Sigmoid colon (tissue), 7 donors: ENCODE data around the gene UPK1A. TPM values are rescaled to one million over a fixed set of nuclear protein-coding genes. Genes with fewer than 3 reads are reported as not detected.

Experiments
- DNase-seq: peaks from one replicate; pipeline ENCODE4 v3.0.0-alpha.2; 2019
- H3K27ac ChIP-seq, 4 donors: fragments of 200-600 bp; sonication (generic); one replicate each; pipeline ENCODE4 v1.5.1; 2016 to 2019; ENCODE audit warnings: mild to moderate bottlenecking in 1 of 4
- H3K27me3 ChIP-seq, 3 donors: fragments of 200-600 bp; sonication (generic); one replicate each; pipeline ENCODE4 v1.5.1; 2019; ENCODE audit warnings: mild to moderate bottlenecking in 1 of 3
- H3K36me3 ChIP-seq, 4 donors: fragments of 200-600 bp; sonication (generic); one replicate each; pipeline ENCODE4 v1.5.1; 2016 to 2019
- H3K4me1 ChIP-seq, 4 donors: fragments of 200-600 bp; sonication (generic); one replicate each; pipeline ENCODE4 v1.5.1; 2017 to 2019
- H3K4me3 ChIP-seq, 4 donors: fragments of 200-600 bp; sonication (generic); one replicate each; pipeline ENCODE4 v1.5.1; 2017 to 2019; ENCODE audit warnings: mild to moderate bottlenecking in 2 of 4, moderate library complexity in 1 of 4
- H3K9me3 ChIP-seq, 4 donors: fragments of 200-600 bp in 3 of 4; sonication (generic) in 3 of 4; one replicate each; pipeline versions ENCODE4 v1.5.1 to v1.6.1; 2013 to 2019
- EP300 ChIP-seq, 4 donors: sonication (generic); formaldehyde crosslinking; IDR thresholded peaks; one replicate each; pipeline ENCODE4 v1.6.1; 2017; ENCODE audit warnings: antibody characterized with exemption in 4 of 4
- POLR2A ChIP-seq, 2 donors: fragments of 450-650 bp; IDR thresholded peaks; one replicate each; pipeline ENCODE4 v1.6.1; 2016; ENCODE audit warnings: antibody characterized with exemption in 2 of 2, mild to moderate bottlenecking in 2 of 2, moderate library complexity in 2 of 2
- POLR2AphosphoS5 ChIP-seq, 4 donors: sonication (generic); formaldehyde crosslinking; IDR thresholded peaks; one replicate each; pipeline ENCODE4 v1.6.1; 2017; ENCODE audit warnings: antibody characterized with exemption in 4 of 4
- WGBS, 2 donors: extraction: QIAGEN DNeasy Blood & Tissue Kit; methylation state at CpG; one replicate each; pipeline ENCODE4 v1.1.7; 2013; 5-methylcytosine and 5-hydroxymethylcytosine counted together
- intact Hi-C: fragments of 100-400 bp; cut with DNase I; formaldehyde crosslinking; loops from one replicate; pipeline ENCODE4 v1.15.1; 2023
- polyA plus RNA-seq, 3 donors: library from polyadenylated mRNA; stranded (reverse); fragments of 200-250 nt; gene quantifications; one replicate each; pipeline ENCODE4 v1.2.3, GENCODE V29; 2013
- total RNA-seq, 4 donors: library from RNA; depleted of rRNA; stranded (reverse); fragments of >200 nt; gene quantifications; one replicate each; pipeline ENCODE4 v1.1.0, GENCODE V29; 2016
- TF ChIP-seq, protein P1 (sequence below), 4 experiments: fragments of 450-650 bp in 3 of 4; fragments of 200-600 bp in 1 of 4; IDR thresholded peaks; one replicate each; pipeline ENCODE4 v1.5.1; 2016 to 2019; ENCODE audit warnings: antibody characterized with exemption in 4 of 4, mild to moderate bottlenecking in 3 of 4, moderate library complexity in 2 of 4
- donor health status: healthy with polysubstance abuse.
- donor health status: Bipolar disorder and iron deficiency.
- donor health status: healthy.

Gene UPK1A
- total RNA-seq (under 1 TPM in 1 of 4 donors, not detected in 3; 0.55 TPM), polyA plus RNA-seq (not detected)

DNA sequence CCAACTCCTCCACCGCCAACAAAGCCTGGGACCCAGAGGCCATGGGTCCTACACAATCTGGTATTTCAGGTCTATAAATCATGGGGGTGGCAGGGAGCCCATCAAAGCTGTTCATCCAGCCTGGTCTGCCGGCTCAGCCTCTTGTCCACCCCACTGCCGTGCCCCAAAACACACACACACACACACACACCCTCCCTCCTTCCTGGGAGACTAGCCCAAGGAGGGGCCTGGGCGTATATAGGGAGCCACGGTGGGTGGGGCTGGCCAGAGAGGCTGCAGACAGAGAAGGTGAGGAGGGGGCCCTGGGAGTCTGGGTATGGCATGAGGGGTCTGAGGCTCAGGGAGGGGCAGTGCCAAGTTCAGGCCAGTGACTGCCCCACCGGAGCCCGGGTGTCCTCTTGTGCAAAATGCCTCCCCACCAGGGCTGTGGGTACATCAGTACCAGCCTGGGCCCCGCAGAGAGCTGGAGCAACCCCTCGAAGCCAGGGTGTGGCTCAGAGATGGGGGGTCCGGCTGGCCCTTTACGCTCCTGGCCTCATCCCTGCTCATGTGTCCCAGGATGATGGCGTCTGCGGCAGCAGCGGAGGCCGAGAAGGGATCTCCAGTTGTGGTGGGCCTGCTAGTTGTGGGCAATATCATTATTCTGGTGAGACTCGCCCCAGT, at the start of gene UPK1A:
Gene UPK1A (plus strand): TSS at position 267 of the 663 bp plus-strand sequence. CDS start 296 bp downstream, at position 563.
- H3K36me3 ChIP-seq, result peaks cover 0 to 48% (median 5%) of the 10 kb centered on the region in 4 donors
- H3K4me3 ChIP-seq, result no peak within 1 kb of the TSS
- TF ChIP-seq EP300 (IDR thresholded peaks at IDR 0.05) (no peak), POLR2AphosphoS5 (IDR thresholded peaks at IDR 0.05) (no peak), POLR2A (IDR thresholded peaks at IDR 0.05) (no peak)
- TF ChIP-seq, protein P1, sequence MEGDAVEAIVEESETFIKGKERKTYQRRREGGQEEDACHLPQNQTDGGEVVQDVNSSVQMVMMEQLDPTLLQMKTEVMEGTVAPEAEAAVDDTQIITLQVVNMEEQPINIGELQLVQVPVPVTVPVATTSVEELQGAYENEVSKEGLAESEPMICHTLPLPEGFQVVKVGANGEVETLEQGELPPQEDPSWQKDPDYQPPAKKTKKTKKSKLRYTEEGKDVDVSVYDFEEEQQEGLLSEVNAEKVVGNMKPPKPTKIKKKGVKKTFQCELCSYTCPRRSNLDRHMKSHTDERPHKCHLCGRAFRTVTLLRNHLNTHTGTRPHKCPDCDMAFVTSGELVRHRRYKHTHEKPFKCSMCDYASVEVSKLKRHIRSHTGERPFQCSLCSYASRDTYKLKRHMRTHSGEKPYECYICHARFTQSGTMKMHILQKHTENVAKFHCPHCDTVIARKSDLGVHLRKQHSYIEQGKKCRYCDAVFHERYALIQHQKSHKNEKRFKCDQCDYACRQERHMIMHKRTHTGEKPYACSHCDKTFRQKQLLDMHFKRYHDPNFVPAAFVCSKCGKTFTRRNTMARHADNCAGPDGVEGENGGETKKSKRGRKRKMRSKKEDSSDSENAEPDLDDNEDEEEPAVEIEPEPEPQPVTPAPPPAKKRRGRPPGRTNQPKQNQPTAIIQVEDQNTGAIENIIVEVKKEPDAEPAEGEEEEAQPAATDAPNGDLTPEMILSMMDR (IDR thresholded peaks at IDR 0.05), result no peak
- no peak for DNase-seq
- WGBS, 2 donors, result 44 to 70% methylated on average over 16 of the region's 16 CpGs
- no peaks in the 10 kb centered on the region for H3K27me3 ChIP-seq
- no peaks in the 10 kb centered on the region for H3K9me3 ChIP-seq
- intact Hi-C loops, result no loop called here
- H3K27ac ChIP-seq, result no peak within 1 kb of the TSS
- no peaks in the 10 kb centered on the region for H3K4me1 ChIP-seq

DNA sequence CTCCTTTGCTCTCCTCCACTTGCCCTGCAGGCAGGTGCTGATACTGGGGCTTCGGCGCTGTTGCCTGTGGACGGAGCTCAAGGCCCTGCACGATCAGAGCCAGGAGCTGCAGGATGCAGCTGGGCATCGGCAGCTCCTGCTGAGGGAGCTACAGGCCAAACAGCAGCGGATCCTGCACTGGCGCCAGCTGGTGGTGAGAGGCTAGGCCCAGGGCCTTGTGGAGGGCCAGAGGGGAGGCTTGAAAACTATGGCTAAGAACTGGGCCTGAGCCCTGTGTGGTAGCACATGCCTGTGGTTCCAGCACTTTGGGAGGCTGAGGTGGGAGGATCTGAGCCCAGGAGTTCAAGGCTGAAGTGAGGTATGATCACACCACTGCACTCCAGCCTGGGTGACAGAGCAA, 47.5 kb upstream of the UPK1A start:
- Histone ChIP-seq H3K4me1 (no peaks in the 10 kb centered on the region), H3K36me3 (peaks cover 0 to 4% (median 2%) of the 10 kb centered on the region in 4 donors), H3K4me3 (no peak overlapping the region), H3K27ac (no peak overlapping the region), H3K9me3 (no peaks in the 10 kb centered on the region), H3K27me3 (no peaks in the 10 kb centered on the region)
- intact Hi-C loops, result loop anchor here (10.0 kb wide), 1 partner anchor 354 kb away; the partner anchor contains the start of gene USF2
- TF ChIP-seq POLR2A (IDR thresholded peaks at IDR 0.05), result no peak
- TF ChIP-seq, protein P1 (IDR thresholded peaks at IDR 0.05), result no peak
- no peak for TF ChIP-seq POLR2AphosphoS5 (IDR thresholded peaks at IDR 0.05)
- TF ChIP-seq EP300 (IDR thresholded peaks at IDR 0.05), result no peak
- 85 to 93% methylated on average over 7 of the region's 7 CpGs for WGBS, 2 donors
- DNase-seq, result no peak

DNA sequence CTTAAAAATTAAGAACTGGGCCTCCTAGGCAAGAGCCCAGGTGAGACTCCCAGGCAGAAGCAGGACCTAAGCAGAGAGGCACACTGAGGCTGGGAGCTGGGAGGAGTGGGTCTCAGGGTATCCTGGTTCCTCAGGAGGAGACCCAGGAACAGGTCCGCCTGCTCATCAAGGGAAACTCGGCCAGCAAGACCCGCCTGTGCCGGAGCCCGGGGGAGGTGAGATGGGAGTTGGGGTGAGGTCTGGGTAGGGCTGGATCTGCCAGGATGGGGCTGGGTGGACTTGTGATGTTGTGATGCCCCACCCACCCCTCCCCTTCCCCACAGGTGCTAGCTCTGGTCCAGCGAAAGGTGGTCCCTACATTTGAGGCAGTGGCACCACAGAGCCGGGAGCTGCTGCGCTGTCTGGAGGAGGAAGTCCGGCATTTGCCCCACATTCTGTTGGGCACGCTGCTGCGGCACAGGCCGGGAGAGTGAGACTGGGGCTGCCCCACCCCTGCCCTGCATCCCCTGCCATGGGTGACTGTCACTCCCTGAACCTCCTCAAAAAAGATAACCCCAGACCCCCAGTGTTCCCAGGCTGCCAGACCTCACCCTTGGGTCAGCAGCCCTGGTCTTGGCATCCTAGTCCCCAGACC, 46.9 kb upstream of the UPK1A start:
- no peaks in the 10 kb centered on the region for H3K4me1 ChIP-seq
- intact Hi-C loops, result loop anchor here (10.0 kb wide), 1 partner anchor 355 kb away; the partner anchor contains the start of gene USF2
- WGBS, 2 donors, result 96 to 97% methylated on average over 12 of the region's 12 CpGs

DNA sequence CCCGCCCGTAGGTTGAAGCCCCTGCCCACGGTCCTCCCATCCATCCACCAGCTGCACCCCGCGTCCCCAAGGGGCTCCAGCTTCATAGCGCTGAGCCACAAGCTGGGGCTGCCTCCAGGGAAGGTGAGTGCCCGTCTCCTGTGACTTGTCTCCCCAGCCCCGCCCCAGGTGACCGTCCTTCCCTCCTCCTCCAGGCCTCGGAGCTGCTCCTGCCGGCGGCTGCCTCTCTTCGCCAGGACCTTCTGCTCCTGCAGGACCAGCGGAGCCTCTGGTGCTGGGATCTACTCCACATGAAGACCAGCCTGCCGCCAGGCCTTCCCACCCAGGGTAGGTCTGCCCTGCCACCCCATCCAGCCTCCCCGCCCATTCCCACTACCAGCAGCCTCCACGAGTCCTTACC, 46.3 kb upstream of the UPK1A start:
- no peaks in the 10 kb centered on the region for H3K27me3 ChIP-seq
- H3K9me3 ChIP-seq, result no peaks in the 10 kb centered on the region
- H3K36me3 ChIP-seq, result peaks cover 0 to 4% (median 2%) of the 10 kb centered on the region in 4 donors
- H3K27ac ChIP-seq, result no peak overlapping the region
- 93 to 95% methylated on average over 17 of the region's 17 CpGs for WGBS, 2 donors
- H3K4me1 ChIP-seq, result no peaks in the 10 kb centered on the region
- H3K4me3 ChIP-seq, result no peak overlapping the region
- DNase-seq, result no peak
- intact Hi-C loops, result no loop called here
- TF ChIP-seq POLR2AphosphoS5 (IDR thresholded peaks at IDR 0.05) (no peak), EP300 (IDR thresholded peaks at IDR 0.05) (no peak), POLR2A (IDR thresholded peaks at IDR 0.05) (no peak)
- TF ChIP-seq, protein P1 (IDR thresholded peaks at IDR 0.05), result no peak

More for the DNA sequence above, 46.9 kb upstream of the UPK1A start:
- Histone ChIP-seq H3K27ac (no peak overlapping the region), H3K4me3 (no peak overlapping the region), H3K27me3 (no peaks in the 10 kb centered on the region), H3K9me3 (no peaks in the 10 kb centered on the region), H3K36me3 (peaks cover 0 to 4% (median 2%) of the 10 kb centered on the region in 4 donors)
- no peak for DNase-seq
- no peak for TF ChIP-seq POLR2A (IDR thresholded peaks at IDR 0.05)
- no peak for TF ChIP-seq EP300 (IDR thresholded peaks at IDR 0.05)
- TF ChIP-seq POLR2AphosphoS5 (IDR thresholded peaks at IDR 0.05), result no peak
- TF ChIP-seq, protein P1 (IDR thresholded peaks at IDR 0.05), result no peak
